K562 (cell line): ENCODE measurements around the gene PPP2R2D. TPM values are rescaled to one million over a fixed set of nuclear protein-coding genes. Genes with fewer than 3 reads are reported as not detected.

Experiments used
- ATAC-seq: fragments of 200-7000 bp; cut with Tn5 transposase; 3 replicates; pipeline ENCODE4 v1.9.1; 2020; ENCODE audit warnings: moderate library complexity
- BruUV-seq: library from RNA; stranded (reverse); fragments of 400-500 nt; replicated peaks from 2 replicates; lab custom pipeline; 2021; lab: Mats Ljungman, UMichigan
- CTCF ChIA-PET: fragments of 300-600 bp; formaldehyde crosslinking; extraction: SDS; loops from one replicate; lab custom pipeline; 2021; ENCODE audit warnings: low intra/inter-chr PET ratio; lab: Yijun Ruan, JAX
- POLR2A ChIA-PET: fragments of 300-600, 350-650 bp; sonication (Branson Sonifier 250); formaldehyde crosslinking; extraction: SDS; loops from one replicate; lab custom pipeline; 2021; ENCODE audit warnings: antibody characterized with exemption, inconsistent platforms; lab: Yijun Ruan, JAX
- DNase-seq, 4 experiments: peaks; one replicate each; pipeline versions ENCODE4 v3.0.0 to v3.0.0-alpha.2; 2011 to 2018; ENCODE audit warnings: low spot score in 3 of 4, mixed read lengths in 3 of 4; ENCODE audit errors: extremely low read depth in 1 of 4
- FAIRE-seq: peaks from 2 replicates; lab custom pipeline; 2011; peaks lifted over from hg19 to GRCh38; lab: Jason Lieb, UNC
- H2AFZ ChIP-seq: 2 replicates; pipeline ENCODE4 v1.6.0; 2011; ENCODE audit warnings: low read depth, low read length, control low read depth, inconsistent platforms
- H3K27ac ChIP-seq: fragments of 200-600 bp; 3 replicates; pipeline ENCODE4 v1.8.0; 2011; ENCODE audit warnings: low read depth, mild to moderate bottlenecking, control low read depth, inconsistent platforms, low read length, moderate library complexity, mixed read lengths; ENCODE audit errors: extremely low read depth
- H3K27me3 ChIP-seq, 2 experiments: fragments of 300-600 bp in 1 of 2; 2 replicates in 1 of 2; 3 replicates in 1 of 2; pipeline versions ENCODE4 v1.6.0 to v1.8.0; 2011; ENCODE audit warnings: inconsistent platforms in 2 of 2, low read length in 2 of 2, mild to moderate bottlenecking in 1 of 2, mixed read lengths in 1 of 2, moderate library complexity in 1 of 2; ENCODE audit not compliant: control insufficient read depth in 2 of 2, insufficient read depth in 2 of 2
- H3K36me3 ChIP-seq: fragments of 300-600 bp; 3 replicates; pipeline ENCODE4 v1.8.0; 2011; ENCODE audit warnings: mild to moderate bottlenecking, low read length, inconsistent platforms; ENCODE audit not compliant: control insufficient read depth, insufficient read depth
- H3K4me1 ChIP-seq, 2 experiments: fragments of 200-600 bp in 1 of 2; replicated peaks in 1 of 2; 2 replicates in 1 of 2; 3 replicates in 1 of 2; pipeline versions ENCODE4 v1.5.1 to v1.8.0; 2011; ENCODE audit warnings: inconsistent platforms in 2 of 2, low read length in 2 of 2, mild to moderate bottlenecking in 1 of 2, mixed read lengths in 1 of 2, moderate library complexity in 1 of 2; ENCODE audit not compliant: control insufficient read depth in 2 of 2, insufficient read depth in 2 of 2
- H3K4me2 ChIP-seq: 2 replicates; pipeline ENCODE4 v1.6.1; 2011; ENCODE audit warnings: low read length, control low read depth, inconsistent platforms, mixed read lengths; ENCODE audit not compliant: insufficient read depth
- H3K4me3 ChIP-seq: fragments of 200-600 bp; sonication (generic), shearing (Covaris generic); 2 replicates; pipeline ENCODE4 v1.5.1; 2016; ENCODE audit warnings: control low read depth, inconsistent platforms
- H3K79me2 ChIP-seq: fragments of 200-600 bp; 3 replicates; pipeline ENCODE4 v1.8.0; 2011; ENCODE audit warnings: low read length, inconsistent platforms; ENCODE audit not compliant: control insufficient read depth, insufficient read depth
- H3K9ac ChIP-seq, 2 experiments: 2 replicates each; pipeline versions ENCODE4 v1.6.0 to v1.6.1; 2011; ENCODE audit warnings: low read depth in 2 of 2, low read length in 2 of 2, control low read depth in 1 of 2, inconsistent platforms in 1 of 2, mild to moderate bottlenecking in 1 of 2, mixed read lengths in 1 of 2; ENCODE audit not compliant: insufficient read depth in 1 of 2
- H3K9me1 ChIP-seq: one replicate; pipeline ENCODE4 v1.6.0; 2011; ENCODE audit warnings: inconsistent platforms, mild to moderate bottlenecking, low read length, moderate library complexity; ENCODE audit not compliant: control insufficient read depth, insufficient read depth
- H3K9me3 ChIP-seq: replicated peaks from 2 replicates; pipeline ENCODE4 v1.5.1; 2011; ENCODE audit warnings: low read depth, low read length, inconsistent platforms; ENCODE audit not compliant: control insufficient read depth, insufficient read depth
- H4K20me1 ChIP-seq: replicated peaks from 2 replicates; pipeline ENCODE4 v1.6.1; 2011; ENCODE audit warnings: low read length, inconsistent platforms, mixed read lengths; ENCODE audit not compliant: control insufficient read depth, insufficient read depth
- MAFF ChIP-seq: IDR thresholded peaks from 2 replicates; pipeline ENCODE4 v1.6.1; 2012; ENCODE audit warnings: low read length, improper control_type of control experiment
- MYC ChIP-seq, 2 experiments: fragments of 250-450 bp in 1 of 2; sonication (Bioruptor Pico) in 1 of 2; IDR thresholded peaks; 2 replicates each; pipeline versions ENCODE4 v1.5.1 to v1.6.1; 2012 to 2021; ENCODE audit warnings: low read depth in 2 of 2, borderline replicate concordance in 1 of 2, improper control_type of control experiment in 1 of 2, low read length in 1 of 2, mild to moderate bottlenecking in 1 of 2, moderate library complexity in 1 of 2
- RBFOX2 ChIP-seq: fragments of 200-400 bp; formaldehyde crosslinking; IDR thresholded peaks from 2 replicates; pipeline ENCODE4 v1.6.1; 2017; ENCODE audit warnings: low read depth, mild to moderate bottlenecking, low read length, moderate library complexity
- SMC3 ChIP-seq: conservative IDR thresholded peaks from 2 replicates; pipeline ENCODE4 v1.6.1; 2011; ENCODE audit warnings: low read depth, low read length, improper control_type of control experiment; ENCODE audit not compliant: insufficient read depth
- ZNF197 ChIP-seq: fragments of 200-800 bp; sonication (Bioruptor generic); IDR thresholded peaks from 2 replicates; pipeline ENCODE4 v1.6.1; 2016; ENCODE audit warnings: low read depth, missing genetic modification characterization, missing compliant biosample characterization
- ZNF778 ChIP-seq: fragments of 450-650 bp; formaldehyde crosslinking; IDR thresholded peaks from 2 replicates; pipeline ENCODE4 v1.4.0; 2020; ENCODE audit warnings: mild to moderate bottlenecking, moderate library complexity
- WGBS: fragments of 100-300 bp; shearing (Covaris generic); methylation state at CpG from one replicate; pipeline ENCODE4 v1.1.6; 2016; ENCODE audit warnings: low coverage, mixed read lengths; ENCODE audit not compliant: insufficient coverage; ENCODE audit errors: missing lambda C conversion rate; 5-methylcytosine and 5-hydroxymethylcytosine counted together
- in situ Hi-C: fragments of 300-500 bp; cut with MboI; formaldehyde crosslinking; loops from 4 replicates; pipeline ENCODE4 v1.15.0; 2018; ENCODE audit warnings: inconsistent platforms, mixed read lengths
- intact Hi-C: fragments of 100-400 bp; cut with micrococcal nuclease; formaldehyde crosslinking; loops from 2 replicates; pipeline ENCODE4 v1.14.2; 2022
- polyA plus RNA-seq, 8 experiments: library from polyadenylated mRNA; depleted of rRNA in 4 of 8; stranded (reverse) in 5 of 8; unstranded in 3 of 8; fragments of >200 nt; fragmentation: Nextera tagmentation in 2 of 8; fragmentation: Illumina TruSeq in 1 of 8; extraction: Ambion mirVana in 2 of 8; extraction: Trizol in 1 of 8; gene quantifications; 2 replicates each; pipeline versions ENCODE4 v1.2.1 to v1.2.3, GENCODE V29; 2011 to 2014; ENCODE audit warnings: inconsistent platforms in 1 of 8, missing spikeins in 1 of 8
- total RNA-seq, 7 experiments: library from RNA; depleted of rRNA in 6 of 7; stranded (reverse); fragments of >200 nt in 6 of 7; fragmentation: Illumina TruSeq in 2 of 7; extraction: Trizol in 2 of 7; gene quantifications; 2 replicates each; pipeline versions ENCODE4 v1.2.1 to v1.2.3, GENCODE V29; 2011 to 2021; ENCODE audit warnings: low replicate concordance in 1 of 7
- TF ChIP-seq, protein P1 (sequence below): fragments of 200-800 bp; sonication (Bioruptor generic); IDR thresholded peaks from 2 replicates; pipeline ENCODE4 v1.6.1; 2017; ENCODE audit warnings: missing genetic modification characterization, missing compliant biosample characterization
- TF ChIP-seq, protein P2 (sequence below), 3 experiments: fragments of 200-800 bp in 1 of 3; sonication (Bioruptor generic) in 1 of 3; sonication (generic) in 1 of 3; formaldehyde crosslinking in 1 of 3; IDR thresholded peaks; 2 replicates each; pipeline versions ENCODE4 v1.6.1 to v1.8.0; 2016 to 2022; ENCODE audit warnings: mild to moderate bottlenecking in 2 of 3, missing compliant biosample characterization in 2 of 3, missing genetic modification characterization in 2 of 3, missing genetic modification reagents in 1 of 3
- TF ChIP-seq, protein P3 (sequence below): IDR thresholded peaks from 3 replicates; pipeline ENCODE4 v1.6.1; 2011; ENCODE audit warnings: borderline replicate concordance, mild to moderate bottlenecking, moderate library complexity; ENCODE audit not compliant: insufficient read length; ENCODE audit errors: extremely low read depth

The PPP2R2D gene
- total and polyA plus RNA-seq, 9 of the 15 experiments (the other 6 are each of a cell fraction or from before 2014, with no cell fraction given), result 1.9 to 37.0 (median 26.8) TPM

DNA sequence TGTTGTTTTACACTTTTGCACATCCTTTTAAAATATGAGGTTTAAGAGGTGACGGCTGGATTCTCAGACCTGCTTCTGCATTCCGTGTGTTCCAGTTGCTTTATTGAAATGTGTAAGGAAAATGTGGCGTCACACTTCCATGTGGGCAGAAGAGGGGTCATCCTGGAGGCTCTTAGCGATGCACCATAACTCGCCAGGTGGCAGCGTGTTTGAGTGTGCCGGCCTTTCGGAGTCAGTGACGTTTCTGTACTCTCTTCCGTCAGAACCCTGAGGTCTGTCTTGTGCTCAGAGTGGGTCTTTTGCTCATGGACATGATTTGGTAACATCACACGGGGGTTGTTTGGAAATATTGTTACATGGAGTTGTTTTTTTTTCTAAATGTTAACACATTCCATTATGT lies 9.1 kb downstream of the PPP2R2D start:
- H3K4me2 ChIP-seq, result no peak overlapping the region; the same call in 1 of the 2 replicates
- FAIRE-seq, result no peak
- in situ Hi-C loops, result no loop called here
- H3K4me3 ChIP-seq, result no peak overlapping the region
- H3K9me3 ChIP-seq, result no peaks in the 10 kb centered on the region
- ChIA-PET POLR2A (interaction anchor here (1.0 to 9.0 kb wide), 3 partner anchors 12 to 17 kb away, joined by 3 to 100 read pairs (median 8); partner anchors contain the start of gene PPP2R2D), CTCF (no interaction called here)
- H3K36me3 ChIP-seq, result peaks cover 51% of the 10 kb centered on the region
- H4K20me1 ChIP-seq, result peaks cover 20% of the 10 kb centered on the region; the same call in 1 of the 2 replicates
- H3K9me1 ChIP-seq, result peaks cover 2% of the 10 kb centered on the region
- no peak overlapping the region for H3K27ac ChIP-seq
- no peak for DNase-seq
- no peak for TF ChIP-seq ZNF778 (CRISPR knock-in tag)
- no peak for TF ChIP-seq RBFOX2
- no peak for TF ChIP-seq MAFF
- TF ChIP-seq, protein P1, sequence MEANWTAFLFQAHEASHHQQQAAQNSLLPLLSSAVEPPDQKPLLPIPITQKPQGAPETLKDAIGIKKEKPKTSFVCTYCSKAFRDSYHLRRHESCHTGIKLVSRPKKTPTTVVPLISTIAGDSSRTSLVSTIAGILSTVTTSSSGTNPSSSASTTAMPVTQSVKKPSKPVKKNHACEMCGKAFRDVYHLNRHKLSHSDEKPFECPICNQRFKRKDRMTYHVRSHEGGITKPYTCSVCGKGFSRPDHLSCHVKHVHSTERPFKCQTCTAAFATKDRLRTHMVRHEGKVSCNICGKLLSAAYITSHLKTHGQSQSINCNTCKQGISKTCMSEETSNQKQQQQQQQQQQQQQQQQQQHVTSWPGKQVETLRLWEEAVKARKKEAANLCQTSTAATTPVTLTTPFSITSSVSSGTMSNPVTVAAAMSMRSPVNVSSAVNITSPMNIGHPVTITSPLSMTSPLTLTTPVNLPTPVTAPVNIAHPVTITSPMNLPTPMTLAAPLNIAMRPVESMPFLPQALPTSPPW (CRISPR knock-in tag), result no peak
- no peak for TF ChIP-seq ZNF197
- TF ChIP-seq SMC3, result no peak
- TF ChIP-seq, protein P2, sequence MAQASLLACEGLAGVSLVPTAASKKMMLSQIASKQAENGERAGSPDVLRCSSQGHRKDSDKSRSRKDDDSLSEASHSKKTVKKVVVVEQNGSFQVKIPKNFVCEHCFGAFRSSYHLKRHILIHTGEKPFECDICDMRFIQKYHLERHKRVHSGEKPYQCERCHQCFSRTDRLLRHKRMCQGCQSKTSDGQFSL (CRISPR knock-in tag; IDR thresholded peaks at IDR 0.05), result no peak
- TF ChIP-seq, protein P2 (tag; IDR thresholded peaks at IDR 0.05), result no peak
- TF ChIP-seq, protein P3, sequence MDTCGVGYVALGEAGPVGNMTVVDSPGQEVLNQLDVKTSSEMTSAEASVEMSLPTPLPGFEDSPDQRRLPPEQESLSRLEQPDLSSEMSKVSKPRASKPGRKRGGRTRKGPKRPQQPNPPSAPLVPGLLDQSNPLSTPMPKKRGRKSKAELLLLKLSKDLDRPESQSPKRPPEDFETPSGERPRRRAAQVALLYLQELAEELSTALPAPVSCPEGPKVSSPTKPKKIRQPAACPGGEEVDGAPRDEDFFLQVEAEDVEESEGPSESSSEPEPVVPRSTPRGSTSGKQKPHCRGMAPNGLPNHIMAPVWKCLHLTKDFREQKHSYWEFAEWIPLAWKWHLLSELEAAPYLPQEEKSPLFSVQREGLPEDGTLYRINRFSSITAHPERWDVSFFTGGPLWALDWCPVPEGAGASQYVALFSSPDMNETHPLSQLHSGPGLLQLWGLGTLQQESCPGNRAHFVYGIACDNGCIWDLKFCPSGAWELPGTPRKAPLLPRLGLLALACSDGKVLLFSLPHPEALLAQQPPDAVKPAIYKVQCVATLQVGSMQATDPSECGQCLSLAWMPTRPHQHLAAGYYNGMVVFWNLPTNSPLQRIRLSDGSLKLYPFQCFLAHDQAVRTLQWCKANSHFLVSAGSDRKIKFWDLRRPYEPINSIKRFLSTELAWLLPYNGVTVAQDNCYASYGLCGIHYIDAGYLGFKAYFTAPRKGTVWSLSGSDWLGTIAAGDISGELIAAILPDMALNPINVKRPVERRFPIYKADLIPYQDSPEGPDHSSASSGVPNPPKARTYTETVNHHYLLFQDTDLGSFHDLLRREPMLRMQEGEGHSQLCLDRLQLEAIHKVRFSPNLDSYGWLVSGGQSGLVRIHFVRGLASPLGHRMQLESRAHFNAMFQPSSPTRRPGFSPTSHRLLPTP, result no peak
- no peak for TF ChIP-seq MYC (IDR thresholded peaks at IDR 0.05; ENCODE audit: low read depth, low read length)
- TF ChIP-seq MYC (CRISPR knock-in tag; IDR thresholded peaks at IDR 0.05; ENCODE audit: borderline replicate concordance, low read depth), result no peak
- ATAC-seq, result no peak
- no peaks in the 10 kb centered on the region for H3K27me3 ChIP-seq
- 76% methylated on average over 10 of the region's 11 CpGs for WGBS
- H3K79me2 ChIP-seq, result peaks cover 96% of the 10 kb centered on the region
- BruUV-seq, result no TSS peak
- no peak overlapping the region for H2AFZ ChIP-seq
- H3K4me1 ChIP-seq, result peaks cover 18 to 40% of the 10 kb centered on the region in 2 experiments
- intact Hi-C loops, result loop anchor here (10.0 kb wide), 1 partner anchor 75 kb away; the partner anchor contains the start of gene BNIP3
- H3K9ac ChIP-seq, result no peak overlapping the region
